Activated CD8-positive, alpha-beta T cell treated with anti-CD3 and anti-CD28 coated beads for 36 hours (primary cell): ENCODE data around the gene CENPF. TPM values are rescaled to one million over a fixed set of nuclear protein-coding genes. Genes with fewer than 3 reads are reported as not detected.

ENCODE experiments used
- ATAC-seq: fragments of 200-7000 bp; cut with Tn5 transposase; one replicate; pipeline ENCODE4 v1.10.0; 2021; ENCODE audit warnings: mild to moderate bottlenecking, moderate library complexity
- CTCF ChIA-PET: fragments of 350-600 bp; sonication (Branson Sonifier 250); formaldehyde crosslinking; loops from one replicate; lab custom pipeline; 2021; ENCODE audit warnings: antibody characterized with exemption; lab: Charles Lee
- POLR2A ChIA-PET: fragments of 350-600 bp; sonication (Branson Sonifier 250); formaldehyde crosslinking; loops from one replicate; lab custom pipeline; 2021; ENCODE audit warnings: antibody characterized with exemption; lab: Charles Lee
- DNase-seq: peaks from one replicate; pipeline ENCODE4 v3.0.0-alpha.2; 2020
- H3K27ac Mint-ChIP-seq: one replicate; pipeline ENCODE4 v1.8.0; 2021; ENCODE audit warnings: mild to moderate bottlenecking, mixed read lengths
- H3K27me3 Mint-ChIP-seq: one replicate; pipeline ENCODE4 v1.8.0; 2021; ENCODE audit warnings: mixed read lengths
- H3K36me3 Mint-ChIP-seq: one replicate; pipeline ENCODE4 v1.8.0; 2021; ENCODE audit warnings: low read depth, mixed read lengths
- H3K4me1 Mint-ChIP-seq: one replicate; pipeline ENCODE4 v1.8.0; 2021; ENCODE audit warnings: low read depth, mixed read lengths
- H3K4me3 Mint-ChIP-seq: one replicate; pipeline ENCODE4 v1.8.0; 2021; ENCODE audit warnings: mild to moderate bottlenecking, moderate library complexity, mixed read lengths
- H3K9me3 Mint-ChIP-seq: one replicate; pipeline ENCODE4 v1.8.0; 2021; ENCODE audit warnings: mixed read lengths
- intact Hi-C: fragments of 100-400 bp; cut with micrococcal nuclease; formaldehyde crosslinking; loops from one replicate; pipeline ENCODE4 v1.10.0; 2022
- total RNA-seq, 2 experiments: library from RNA; stranded (reverse); gene quantifications; one replicate each; pipeline ENCODE4 v1.2.3, GENCODE V29; 2021
- TF ChIP-seq, protein P1 (sequence below): fragments of 200-600 bp; IDR thresholded peaks from one replicate; pipeline ENCODE4 v1.8.0; 2022; ENCODE audit warnings: antibody characterized with exemption, mild to moderate bottlenecking

Gene CENPF
- total RNA-seq, 2 experiments from 2014 or later: 65.4 to 70.6 TPM

DNA sequence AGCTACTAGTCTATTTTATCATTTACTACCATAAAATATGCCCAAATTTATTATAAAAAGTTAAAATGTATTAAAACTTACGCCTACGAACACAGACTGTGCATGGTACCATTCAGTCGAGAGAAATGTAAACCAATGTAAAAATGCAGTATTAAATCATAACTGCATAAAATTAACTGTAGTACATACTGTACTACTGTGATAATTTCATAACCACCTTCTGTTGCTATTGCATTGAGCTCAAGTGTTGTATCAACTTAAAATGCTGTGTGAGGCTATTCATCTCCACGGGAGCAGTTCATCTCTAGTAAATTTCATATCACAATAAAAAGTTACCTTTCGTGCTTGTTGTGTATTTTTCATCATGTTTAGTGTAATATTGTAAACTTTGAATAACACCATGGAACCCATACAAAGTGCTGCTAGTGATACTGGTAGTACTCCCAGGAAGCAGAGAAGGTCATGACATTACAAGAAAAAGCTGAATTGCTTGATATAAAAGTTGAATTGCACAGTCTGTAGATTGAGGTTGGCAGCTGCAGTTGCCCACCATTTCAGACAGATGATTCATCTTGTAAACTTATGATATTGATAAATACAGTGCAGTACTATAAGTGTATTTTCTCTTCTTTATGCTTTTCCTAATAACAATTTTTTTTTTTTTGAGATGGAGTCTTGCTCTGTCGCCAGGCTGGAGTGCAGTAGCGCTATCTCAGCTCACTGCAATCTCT is 19.0 kb upstream of the CENPF start:
- no peak overlapping the region for H3K4me3 Mint-ChIP-seq
- no peaks in the 10 kb centered on the region for H3K4me1 Mint-ChIP-seq
- H3K9me3 Mint-ChIP-seq: no peaks in the 10 kb centered on the region
- no peak for DNase-seq
- H3K27me3 Mint-ChIP-seq: peaks cover 8% of the 10 kb centered on the region
- H3K36me3 Mint-ChIP-seq: no peaks in the 10 kb centered on the region
- no peak overlapping the region for H3K27ac Mint-ChIP-seq
- POLR2A ChIA-PET: interaction anchor here (1.7 kb wide), 1 partner anchor 32 kb away, joined by 3 read pairs; the partner anchor contains the start of gene PTPN14
- intact Hi-C loops: loop anchor here (10.0 kb wide), 1 partner anchor 309 kb away; no protein-coding TSS in a partner anchor
- CTCF ChIA-PET: interaction anchor here (0.6 to 12.1 kb wide), 13 partner anchors 9 to 323 kb away, joined by 3 to 119 read pairs (median 4); no protein-coding TSS in a partner anchor
- no peak for ATAC-seq
- TF ChIP-seq, protein P1, sequence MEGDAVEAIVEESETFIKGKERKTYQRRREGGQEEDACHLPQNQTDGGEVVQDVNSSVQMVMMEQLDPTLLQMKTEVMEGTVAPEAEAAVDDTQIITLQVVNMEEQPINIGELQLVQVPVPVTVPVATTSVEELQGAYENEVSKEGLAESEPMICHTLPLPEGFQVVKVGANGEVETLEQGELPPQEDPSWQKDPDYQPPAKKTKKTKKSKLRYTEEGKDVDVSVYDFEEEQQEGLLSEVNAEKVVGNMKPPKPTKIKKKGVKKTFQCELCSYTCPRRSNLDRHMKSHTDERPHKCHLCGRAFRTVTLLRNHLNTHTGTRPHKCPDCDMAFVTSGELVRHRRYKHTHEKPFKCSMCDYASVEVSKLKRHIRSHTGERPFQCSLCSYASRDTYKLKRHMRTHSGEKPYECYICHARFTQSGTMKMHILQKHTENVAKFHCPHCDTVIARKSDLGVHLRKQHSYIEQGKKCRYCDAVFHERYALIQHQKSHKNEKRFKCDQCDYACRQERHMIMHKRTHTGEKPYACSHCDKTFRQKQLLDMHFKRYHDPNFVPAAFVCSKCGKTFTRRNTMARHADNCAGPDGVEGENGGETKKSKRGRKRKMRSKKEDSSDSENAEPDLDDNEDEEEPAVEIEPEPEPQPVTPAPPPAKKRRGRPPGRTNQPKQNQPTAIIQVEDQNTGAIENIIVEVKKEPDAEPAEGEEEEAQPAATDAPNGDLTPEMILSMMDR: no peak

DNA sequence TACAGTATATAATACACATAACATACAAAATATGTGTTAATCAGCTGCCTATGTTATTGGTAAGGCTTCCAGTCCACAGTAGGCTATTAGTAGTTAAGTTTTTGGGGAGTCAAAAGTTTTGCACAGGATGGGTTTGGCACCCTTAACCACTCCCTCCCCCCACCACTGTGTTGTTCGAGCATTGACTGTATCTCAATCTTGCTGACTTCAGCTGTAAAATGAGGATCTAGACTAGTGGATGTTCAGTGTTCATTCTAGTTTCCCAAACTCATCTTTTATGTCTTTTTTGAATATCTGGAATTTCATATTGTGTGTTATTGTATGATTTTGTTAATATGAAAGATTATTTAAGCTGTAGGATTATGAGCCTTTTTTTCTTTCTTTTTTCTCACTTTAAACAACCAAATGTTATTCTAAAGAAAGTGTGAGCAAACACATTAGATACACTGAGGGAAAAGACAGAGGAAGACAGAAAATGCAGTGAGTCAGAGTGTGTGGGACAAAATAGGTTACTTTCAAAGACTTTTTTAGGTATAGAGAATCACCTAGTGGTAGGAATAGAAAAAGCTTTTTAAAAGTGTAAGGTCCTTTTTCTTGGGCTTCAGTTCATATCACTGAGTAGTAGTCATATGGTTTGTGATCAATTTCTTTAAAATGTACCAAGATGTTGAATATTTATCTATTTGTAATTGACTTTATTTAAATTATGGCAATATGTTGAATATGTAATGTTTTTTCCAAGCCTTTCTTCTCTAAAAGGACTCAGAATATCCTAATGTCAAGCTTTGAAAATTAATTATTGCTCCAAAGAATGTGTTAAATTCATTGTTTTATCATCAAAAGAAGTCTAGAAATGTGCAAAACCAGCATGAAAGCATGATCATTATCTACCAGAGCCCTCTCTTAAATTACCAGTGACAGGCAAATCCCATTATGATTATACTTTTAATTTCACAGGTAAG is 17.9 kb upstream of the CENPF start:
- H3K27ac Mint-ChIP-seq: no peak overlapping the region
- CTCF ChIA-PET: interaction anchor here (0.6 to 12.1 kb wide), 22 partner anchors 9 to 373 kb away, joined by 3 to 119 read pairs (median 4); no protein-coding TSS in a partner anchor
- peaks cover 6% of the 10 kb centered on the region for H3K27me3 Mint-ChIP-seq
- H3K36me3 Mint-ChIP-seq: no peaks in the 10 kb centered on the region
- no peaks in the 10 kb centered on the region for H3K9me3 Mint-ChIP-seq
- H3K4me3 Mint-ChIP-seq: no peak overlapping the region
- no peaks in the 10 kb centered on the region for H3K4me1 Mint-ChIP-seq
- intact Hi-C loops: loop anchor here (1.0 to 10.0 kb wide), 3 partner anchors 198 to 310 kb away; no protein-coding TSS in a partner anchor
- DNase-seq (no peak), ATAC-seq (peak; percentile 78)
- POLR2A ChIA-PET: interaction anchor here (1.7 kb wide), 1 partner anchor 34 kb away, joined by 3 read pairs; the partner anchor contains the start of gene PTPN14
- TF ChIP-seq, protein P1: peak; percentile 59

- Mint-ChIP-seq H3K4me3 (no peak overlapping the region), H3K9me3 (no peaks in the 10 kb centered on the region), H3K36me3 (no peaks in the 10 kb centered on the region), H3K4me1 (no peaks in the 10 kb centered on the region), H3K27me3 (peaks cover 6% of the 10 kb centered on the region), H3K27ac (no peak overlapping the region)
- ChIA-PET POLR2A (no interaction called here), CTCF (interaction anchor here (1.3 to 12.1 kb wide), 7 partner anchors 8 to 325 kb away, joined by 3 to 119 read pairs (median 6); no protein-coding TSS in a partner anchor)
- DNase-seq (no peak), ATAC-seq (no peak)
- intact Hi-C loops: loop anchor here (5.0 to 10.0 kb wide), 2 partner anchors 199 to 312 kb away; no protein-coding TSS in a partner anchor
- TF ChIP-seq, protein P1: no peak
These were observed 16.4 kb upstream of the CENPF start for GRCh38 chr1:214586621-214587020.

DNA sequence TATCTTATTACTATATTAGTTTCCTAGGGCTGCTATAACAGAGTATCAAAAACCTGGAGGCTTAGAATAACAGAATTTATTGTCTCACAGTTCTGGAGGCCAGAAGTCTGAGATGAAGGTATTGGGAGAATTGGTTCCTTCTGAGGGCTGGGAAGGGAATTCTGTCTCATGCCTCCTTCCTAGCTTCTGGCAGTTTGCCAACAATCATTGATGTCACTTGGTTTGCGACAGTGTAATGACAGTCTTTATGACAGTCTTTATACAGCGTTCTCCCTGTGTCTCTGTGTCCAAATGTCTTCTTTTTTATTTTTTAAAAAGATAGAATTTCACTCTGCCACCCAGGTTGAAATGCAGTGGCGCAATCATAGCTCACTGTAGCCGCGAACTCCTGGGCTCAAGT is 15.8 kb upstream of the CENPF start:
- Mint-ChIP-seq H3K27ac (no peak overlapping the region), H3K36me3 (no peaks in the 10 kb centered on the region), H3K9me3 (no peaks in the 10 kb centered on the region), H3K4me1 (no peaks in the 10 kb centered on the region), H3K4me3 (no peak overlapping the region), H3K27me3 (peaks cover 5% of the 10 kb centered on the region)
- DNase-seq (no peak), ATAC-seq (no peak)
- CTCF ChIA-PET: interaction anchor here (1.5 to 12.1 kb wide), 3 partner anchors 248 to 325 kb away, joined by 4 to 119 read pairs (median 5); no protein-coding TSS in a partner anchor
- POLR2A ChIA-PET: no interaction called here
- TF ChIP-seq, protein P1: no peak
- intact Hi-C loops: loop anchor here (5.0 to 10.0 kb wide), 2 partner anchors 200 to 312 kb away; no protein-coding TSS in a partner anchor
